BJ (cell line): ENCODE results near the gene KBTBD12. TPM values are rescaled to one million over a fixed set of nuclear protein-coding genes. Genes with fewer than 3 reads are reported as not detected.

Experiments
- CTCF ChIA-PET: fragments of 350-600 bp; formaldehyde crosslinking; extraction: SDS; loops from one replicate; lab custom pipeline; 2021; ENCODE audit warnings: antibody characterized with exemption, inconsistent platforms; lab: Yijun Ruan, JAX
- POLR2A ChIA-PET: fragments of 300-600 bp; sonication (Branson Sonifier 250); formaldehyde crosslinking; extraction: SDS; loops from one replicate; lab custom pipeline; 2021; ENCODE audit warnings: antibody characterized with exemption; lab: Charles Lee
- DNase-seq: peaks from one replicate; pipeline ENCODE4 v3.0.0-alpha.2; 2011; ENCODE audit warnings: low read depth
- H3K27me3 ChIP-seq: 2 replicates; pipeline ENCODE4 v1.6.0; 2011; ENCODE audit warnings: low read length; ENCODE audit not compliant: control insufficient read depth, insufficient read depth
- H3K36me3 ChIP-seq: 2 replicates; pipeline ENCODE4 v1.5.1; 2011; ENCODE audit warnings: low read length; ENCODE audit not compliant: control insufficient read depth, insufficient read depth
- H3K4me3 ChIP-seq: 2 replicates; pipeline ENCODE4 v1.5.1; 2011; ENCODE audit warnings: low read depth, mild to moderate bottlenecking, control low read depth, low read length
- polyA plus RNA-seq: library from polyadenylated mRNA; depleted of rRNA; stranded (reverse); fragments of >200 nt; gene quantifications from 2 replicates; pipeline ENCODE4 v1.2.3, GENCODE V29; 2011
- TF ChIP-seq, protein P1 (sequence below): IDR thresholded peaks from 2 replicates; pipeline ENCODE4 v1.5.1; 2011; ENCODE audit warnings: low read depth, mild to moderate bottlenecking, control low read depth, inconsistent platforms, low read length, moderate library complexity; ENCODE audit not compliant: insufficient read depth

KBTBD12 gene
- polyA plus RNA-seq, 1 experiment = not detected

- TF ChIP-seq, protein P1, sequence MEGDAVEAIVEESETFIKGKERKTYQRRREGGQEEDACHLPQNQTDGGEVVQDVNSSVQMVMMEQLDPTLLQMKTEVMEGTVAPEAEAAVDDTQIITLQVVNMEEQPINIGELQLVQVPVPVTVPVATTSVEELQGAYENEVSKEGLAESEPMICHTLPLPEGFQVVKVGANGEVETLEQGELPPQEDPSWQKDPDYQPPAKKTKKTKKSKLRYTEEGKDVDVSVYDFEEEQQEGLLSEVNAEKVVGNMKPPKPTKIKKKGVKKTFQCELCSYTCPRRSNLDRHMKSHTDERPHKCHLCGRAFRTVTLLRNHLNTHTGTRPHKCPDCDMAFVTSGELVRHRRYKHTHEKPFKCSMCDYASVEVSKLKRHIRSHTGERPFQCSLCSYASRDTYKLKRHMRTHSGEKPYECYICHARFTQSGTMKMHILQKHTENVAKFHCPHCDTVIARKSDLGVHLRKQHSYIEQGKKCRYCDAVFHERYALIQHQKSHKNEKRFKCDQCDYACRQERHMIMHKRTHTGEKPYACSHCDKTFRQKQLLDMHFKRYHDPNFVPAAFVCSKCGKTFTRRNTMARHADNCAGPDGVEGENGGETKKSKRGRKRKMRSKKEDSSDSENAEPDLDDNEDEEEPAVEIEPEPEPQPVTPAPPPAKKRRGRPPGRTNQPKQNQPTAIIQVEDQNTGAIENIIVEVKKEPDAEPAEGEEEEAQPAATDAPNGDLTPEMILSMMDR = no peak
- Histone ChIP-seq H3K27me3 (no peaks in the 10 kb centered on the region), H3K4me3 (no peak overlapping the region), H3K36me3 (no peaks in the 10 kb centered on the region)
- DNase-seq = no peak
- CTCF ChIA-PET = no interaction called here
- POLR2A ChIA-PET = no interaction called here
Observed at GRCh38 chr3:127894481-127894880, 20.6 kb upstream of the KBTBD12 start.

DNA sequence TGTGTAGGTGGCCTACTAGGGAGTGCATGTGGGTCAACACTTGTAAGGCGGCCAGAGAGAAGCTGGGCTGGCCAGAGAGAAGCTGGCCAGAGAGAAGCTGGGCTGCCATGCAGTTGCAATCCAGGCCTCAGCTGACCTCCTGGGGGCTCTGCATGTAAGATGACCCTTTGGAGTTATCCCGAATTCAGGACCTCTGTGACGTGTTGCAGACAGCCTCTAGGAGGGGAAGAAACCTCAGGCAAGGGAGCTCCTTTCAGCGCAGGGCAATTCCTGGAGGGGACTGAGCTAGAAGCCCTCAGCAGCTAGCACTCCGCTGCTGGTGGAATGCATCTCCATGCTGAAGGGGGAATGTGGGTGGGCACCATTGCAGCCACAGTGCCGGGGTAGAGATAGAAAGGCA, 15.8 kb upstream of the KBTBD12 start:
- TF ChIP-seq, protein P1 = no peak
- ChIA-PET CTCF (no interaction called here), POLR2A (interaction anchor here (0.5 kb wide), 1 partner anchor 260 kb away, joined by 3 read pairs; no protein-coding TSS in a partner anchor)
- Histone ChIP-seq H3K27me3 (peaks cover 4% of the 10 kb centered on the region), H3K36me3 (no peaks in the 10 kb centered on the region), H3K4me3 (no peak overlapping the region)
- no peak for DNase-seq

DNA sequence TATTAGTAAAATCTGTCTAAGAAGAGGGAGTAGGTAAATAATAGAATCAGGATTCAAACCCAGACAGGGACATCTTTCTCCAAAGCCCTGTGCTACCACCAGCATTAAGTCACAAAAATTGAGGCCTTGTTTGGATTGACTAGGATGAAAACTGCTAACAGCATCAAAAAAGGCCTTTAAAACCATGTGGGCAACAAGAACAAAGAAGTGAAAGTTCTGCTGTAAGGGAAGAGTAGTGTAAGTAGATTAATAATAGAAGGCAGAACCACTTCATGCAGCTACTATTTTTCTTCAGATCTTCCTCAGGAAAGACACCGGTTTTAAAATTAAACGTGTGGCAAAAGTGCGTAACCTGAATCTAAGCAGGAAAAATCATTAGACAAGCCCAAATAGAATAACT, 15.3 kb upstream of the KBTBD12 start:
- TF ChIP-seq, protein P1 = no peak
- no peaks in the 10 kb centered on the region for H3K36me3 ChIP-seq
- ChIA-PET CTCF (interaction anchor here (1.4 kb wide), 1 partner anchor 10 kb away, joined by 4 read pairs; no protein-coding TSS in a partner anchor), POLR2A (interaction anchor here (0.5 kb wide), 1 partner anchor 260 kb away, joined by 3 read pairs; no protein-coding TSS in a partner anchor)
- no peak for DNase-seq
- no peak overlapping the region for H3K4me3 ChIP-seq
- peaks cover 4% of the 10 kb centered on the region for H3K27me3 ChIP-seq

DNA sequence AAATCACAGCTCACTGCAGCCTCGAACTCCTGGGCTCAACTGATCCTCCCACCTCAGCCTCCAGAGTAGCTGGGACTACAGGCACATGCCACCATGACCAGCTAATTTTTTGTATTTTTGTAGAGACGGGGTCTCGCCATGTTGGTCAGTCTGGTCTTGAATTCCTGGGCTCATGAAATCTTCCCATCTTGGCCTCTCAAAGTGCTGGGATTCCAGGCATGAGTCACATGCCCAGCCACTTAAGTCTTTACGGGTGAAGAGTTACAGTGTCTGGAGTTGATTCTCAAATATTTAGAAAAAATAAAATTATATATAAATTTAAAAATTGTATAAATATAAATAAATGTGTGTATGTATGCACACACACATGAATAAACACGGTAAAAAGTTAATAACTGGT, 14.5 kb upstream of the KBTBD12 start:
- no peak for DNase-seq
- TF ChIP-seq, protein P1 = no peak
- POLR2A ChIA-PET = no interaction called here
- H3K36me3 ChIP-seq = no peaks in the 10 kb centered on the region
- H3K27me3 ChIP-seq = peaks cover 4% of the 10 kb centered on the region
- no peak overlapping the region for H3K4me3 ChIP-seq
- CTCF ChIA-PET = interaction anchor here (1.3 to 1.4 kb wide), 2 partner anchors 9 kb away, joined by 3 to 4 read pairs; no protein-coding TSS in a partner anchor

GRCh38 chr3:127902486-127902885, 12.5 kb upstream of the KBTBD12 start:
- no peaks in the 10 kb centered on the region for H3K36me3 ChIP-seq
- no peak for DNase-seq
- ChIA-PET POLR2A (no interaction called here), CTCF (interaction anchor here (0.8 kb wide), 1 partner anchor 19 kb away, joined by 3 read pairs; no protein-coding TSS in a partner anchor)
- peaks cover 4% of the 10 kb centered on the region for H3K27me3 ChIP-seq
- no peak overlapping the region for H3K4me3 ChIP-seq
- TF ChIP-seq, protein P1 = no peak
